Measurements from ENCODE around the gene DNAH5.
"Not testable (repeated sequence)": the region's sequence is repeated elsewhere in the genome, so short reads cannot be mapped to it uniquely, and the experiment has no call there.

Gene DNAH5

DNA sequence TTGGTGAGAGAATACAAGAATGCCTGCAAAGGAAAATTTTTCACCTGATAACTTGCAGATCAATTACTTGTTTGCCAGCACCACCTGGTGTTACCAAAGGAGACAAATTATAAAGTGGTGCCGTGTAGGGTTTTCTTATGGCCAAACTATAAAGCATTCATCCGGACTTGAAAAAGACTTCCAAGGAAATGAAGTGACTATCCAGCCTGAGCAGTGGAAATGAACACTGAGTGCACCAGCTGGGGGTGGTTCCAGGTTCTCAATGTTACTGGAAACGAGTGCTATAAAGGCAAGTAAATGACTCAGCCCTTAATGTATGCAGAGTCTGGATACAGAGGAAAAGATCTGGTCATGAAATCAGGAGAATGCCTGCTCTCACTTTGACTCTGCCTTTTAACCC lies 113.1 kb downstream of the DNAH5 start:
- DNase-seq = no peak

DNA sequence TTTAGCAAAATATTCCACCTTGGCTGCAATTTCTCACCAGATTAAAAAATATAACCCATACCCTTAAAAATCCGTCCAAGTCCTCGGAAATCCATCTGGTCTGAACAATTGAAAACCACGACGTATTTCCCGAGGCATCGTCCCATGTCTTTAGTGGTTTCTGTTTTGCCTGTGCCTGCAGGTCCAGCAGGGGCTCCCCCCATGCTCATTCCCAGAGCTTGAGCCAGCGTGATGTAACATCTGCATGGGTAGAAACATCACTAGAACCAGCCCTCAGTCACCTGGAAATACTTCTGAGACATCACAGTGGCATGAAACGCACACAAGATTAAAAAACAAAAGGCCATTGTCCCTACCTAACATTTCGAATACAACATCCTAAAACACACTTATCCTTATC lies 114.0 kb downstream of the DNAH5 start:
- DNase-seq = no peak

DNA sequence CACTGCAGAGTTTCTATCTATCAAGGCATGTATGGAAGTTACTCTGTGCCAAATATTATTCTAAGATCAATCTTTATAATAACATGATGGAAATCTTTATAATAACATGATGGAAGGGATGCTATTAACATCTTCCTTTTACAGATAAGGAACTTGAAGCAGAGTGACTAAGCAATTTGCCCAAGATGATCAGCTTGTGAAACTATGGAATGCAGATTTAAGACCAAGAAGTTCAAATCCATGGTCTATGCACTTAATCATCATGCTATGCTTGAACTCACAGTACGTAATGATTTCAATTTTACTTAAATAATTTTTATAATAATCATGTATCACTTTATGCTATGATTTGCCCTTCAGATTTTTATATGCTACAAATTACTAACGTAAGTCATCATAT lies 123.1 kb downstream of the DNAH5 start:
- DNase-seq = no peak

GRCh38 chr5:13816126-13816525 lies 128.4 kb downstream of the DNAH5 start:
- DNase-seq = no peak

DNA sequence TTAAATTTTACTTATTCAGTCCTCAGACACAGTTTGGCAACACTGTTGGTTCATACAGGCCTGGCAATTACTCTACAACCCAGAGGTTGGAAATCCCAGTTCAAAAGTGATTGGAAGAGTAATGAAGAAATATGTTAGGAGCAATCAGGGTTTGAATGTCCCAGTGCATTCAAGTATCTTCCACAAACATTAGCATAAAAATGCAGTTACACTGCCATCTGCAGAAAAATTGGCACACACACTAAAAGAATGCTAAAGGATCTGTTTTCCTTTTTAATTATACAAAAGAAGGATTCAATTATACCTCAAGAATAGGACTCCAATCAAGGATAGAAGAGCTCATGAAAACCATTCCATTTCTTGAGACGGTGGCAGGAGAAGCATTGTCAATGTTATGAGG lies 130.2 kb downstream of the DNAH5 start:
- DNase-seq = no peak

- no peak for DNase-seq
Observed at GRCh38 chr5:13809921-13810320, 134.6 kb downstream of the DNAH5 start.

DNA sequence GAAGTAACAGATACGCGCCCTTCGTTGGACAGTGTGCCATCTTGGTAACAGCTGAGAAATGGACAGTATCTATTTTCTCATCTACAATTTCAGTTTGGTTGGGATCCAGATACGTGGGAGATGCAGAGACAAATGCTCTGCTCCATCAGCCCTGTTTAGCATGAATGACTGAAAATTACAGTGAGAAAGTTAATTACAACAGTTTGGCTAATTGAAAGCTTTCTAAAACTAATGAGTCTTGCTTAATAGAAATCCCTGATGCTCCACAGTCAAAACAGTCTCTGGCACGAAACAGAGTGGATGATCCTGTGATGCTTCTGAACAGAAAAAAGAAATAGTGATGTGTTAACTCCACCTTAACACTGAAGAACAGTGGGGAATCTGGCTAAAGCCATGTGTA lies 140.2 kb downstream of the DNAH5 start:
- no peak for DNase-seq

GRCh38 chr5:13798569-13798968 lies 145.9 kb downstream of the DNAH5 start:
- not testable (repeated sequence) for DNase-seq

DNA sequence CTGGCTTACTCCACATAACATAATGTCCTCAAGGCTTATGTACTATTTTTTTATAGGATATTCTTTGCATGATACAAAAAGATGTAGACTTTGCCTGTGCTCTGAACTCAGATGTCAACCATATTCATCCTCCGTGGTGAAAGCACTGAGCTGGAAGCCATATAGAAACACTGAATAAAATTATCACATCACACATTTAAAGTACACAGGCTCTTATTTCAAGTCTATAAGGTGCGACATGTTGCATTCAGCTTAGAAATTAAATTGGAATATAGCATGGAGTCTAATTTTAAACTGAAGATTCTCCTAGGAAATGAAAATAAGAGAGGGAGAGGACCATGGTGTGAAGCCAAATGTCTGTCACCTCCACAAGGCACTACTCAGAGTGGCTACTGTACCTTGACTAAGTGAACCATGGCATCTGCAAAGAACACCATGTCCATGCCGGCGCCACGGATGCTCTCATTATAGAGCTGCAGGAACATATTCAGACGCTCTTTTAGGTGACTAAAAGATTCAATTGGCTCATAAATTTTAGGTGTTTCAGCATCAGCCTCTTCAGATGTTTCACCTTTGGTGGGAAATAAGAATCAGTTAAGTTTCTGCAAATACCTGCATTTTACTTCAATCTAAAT lies 158.6 kb downstream of the DNAH5 start:
- DNase-seq = no peak

- DNase-seq = no peak
Observed at GRCh38 chr5:13783726-13784125, 160.8 kb downstream of the DNAH5 start.

DNA sequence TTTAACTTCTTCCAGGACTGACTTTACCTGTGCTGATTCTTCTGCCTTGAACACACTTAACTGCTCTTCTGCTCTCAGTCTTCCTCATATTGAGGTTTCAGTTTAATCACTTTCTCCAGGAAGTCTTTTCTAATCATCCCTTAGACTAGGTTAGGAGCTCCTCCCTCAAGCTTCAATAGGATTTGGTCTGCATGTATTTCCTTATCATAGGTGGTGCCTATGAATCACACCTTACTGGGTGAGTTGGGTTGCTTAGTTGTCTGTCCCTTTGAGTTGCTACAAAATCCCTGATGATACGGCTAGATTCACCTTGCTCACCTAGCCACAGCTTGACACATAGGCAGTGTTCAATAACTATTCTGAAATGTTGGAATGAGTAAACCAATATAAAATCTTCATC lies 164.4 kb downstream of the DNAH5 start:
- DNase-seq = no peak

- no peak for DNase-seq
Observed at GRCh38 chr5:13773649-13774048, 170.8 kb downstream of the DNAH5 start.

DNA sequence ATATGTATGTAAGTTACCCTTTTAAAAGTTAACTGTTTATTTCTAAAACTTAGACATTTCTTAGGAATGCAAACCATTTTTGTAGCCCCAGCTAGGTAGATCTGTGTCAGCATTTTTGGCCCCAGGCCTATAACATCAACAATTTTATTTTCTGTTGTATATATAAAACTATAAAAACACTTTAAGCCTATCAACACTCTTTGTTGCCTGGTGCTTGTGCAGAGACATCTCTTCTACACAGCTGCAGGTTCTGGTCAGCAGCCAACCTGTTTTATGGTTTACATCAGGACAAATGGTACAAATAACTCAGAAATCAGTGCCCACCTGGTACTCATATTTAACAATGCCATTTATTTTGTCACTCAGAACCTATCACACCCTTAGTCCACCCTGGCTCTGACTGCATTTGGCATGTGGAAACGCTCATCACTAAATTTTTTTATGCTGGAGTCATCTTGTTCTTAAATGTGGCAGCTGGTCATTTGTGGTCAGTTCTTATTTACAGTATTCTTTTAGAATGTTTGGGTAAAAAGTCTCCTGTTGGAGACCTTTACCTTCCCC lies 173.4 kb downstream of the DNAH5 start:
- DNase-seq = no peak

- no peak for DNase-seq
Observed at GRCh38 chr5:13766236-13766635, 178.3 kb downstream of the DNAH5 start.

GRCh38 chr5:13763719-13764118 lies 180.8 kb downstream of the DNAH5 start:
- DNase-seq = no peak

DNA sequence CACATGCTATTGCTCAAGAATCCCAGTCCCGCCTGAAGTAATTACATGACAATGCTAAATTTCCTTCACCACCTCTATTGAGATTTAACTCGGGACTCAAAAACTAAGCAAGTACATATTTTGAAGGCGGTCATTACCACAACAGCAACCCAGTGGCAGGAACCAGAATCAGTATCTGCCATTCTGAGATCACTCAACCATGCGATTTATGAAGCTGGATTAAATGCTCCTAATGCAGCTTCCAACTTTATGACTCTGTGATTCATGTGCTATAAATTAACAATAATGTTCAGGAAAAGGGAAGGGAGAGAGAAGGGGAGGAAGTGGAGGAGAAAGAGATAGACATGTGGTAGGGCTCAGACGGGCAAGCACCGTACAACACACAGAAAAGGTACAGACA lies 194.7 kb downstream of the DNAH5 start:
- no peak for DNase-seq

GRCh38 chr5:13746026-13746425 lies 198.5 kb downstream of the DNAH5 start:
- DNase-seq = no peak

DNA sequence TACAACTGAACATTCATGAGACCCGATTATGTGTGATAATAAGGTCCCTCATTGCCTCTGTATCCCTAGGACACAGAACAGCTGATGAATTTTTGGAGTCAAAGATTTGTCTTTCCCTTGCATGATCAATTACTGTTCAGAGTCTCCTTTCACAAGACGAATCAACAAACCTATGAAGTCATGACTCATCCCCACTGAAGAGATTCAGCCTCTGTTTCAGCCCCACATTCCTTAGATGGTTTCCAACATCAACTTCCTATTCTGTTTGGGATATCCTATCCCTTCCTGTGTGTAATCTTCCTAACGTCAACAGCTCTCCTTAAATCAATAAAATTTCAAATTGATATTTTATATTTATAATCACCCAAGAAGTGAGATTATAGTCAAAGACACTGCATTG lies 199.0 kb downstream of the DNAH5 start:
- no peak for DNase-seq

- no peak for DNase-seq
Observed at GRCh38 chr5:13740471-13740870, 204.0 kb downstream of the DNAH5 start.

GRCh38 chr5:13739479-13739878 lies 205.0 kb downstream of the DNAH5 start:
- no peak for DNase-seq

- no peak for DNase-seq
Observed at GRCh38 chr5:13735691-13736090, 208.8 kb downstream of the DNAH5 start.

DNA sequence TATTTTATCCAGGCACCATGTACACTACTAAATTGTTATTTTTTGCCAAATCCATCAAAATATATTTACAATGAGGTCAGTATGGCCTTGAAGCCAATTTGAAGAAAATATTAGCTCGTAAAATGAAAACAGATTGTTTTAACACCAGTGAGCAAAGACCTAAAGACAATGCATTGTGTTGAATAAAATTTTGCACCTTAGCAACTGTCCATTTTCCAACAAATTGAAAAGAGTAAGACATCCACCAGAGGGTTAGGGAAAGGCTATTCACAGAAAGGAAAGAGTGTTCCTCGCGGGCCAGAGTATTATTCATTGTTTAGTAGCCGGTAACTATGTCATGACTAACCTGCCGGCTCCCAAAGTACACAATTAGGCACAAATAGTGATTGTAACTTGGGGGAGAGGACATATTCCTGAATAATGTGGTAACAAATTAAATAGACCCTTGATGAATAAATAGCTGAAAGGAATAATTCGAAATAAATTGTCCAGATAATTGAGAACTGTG lies 213.3 kb downstream of the DNAH5 start:
- DNase-seq = no peak

GRCh38 chr5:13708906-13709305 lies 235.6 kb downstream of the DNAH5 start:
- DNase-seq = no peak

- no peak for DNase-seq
Observed at GRCh38 chr5:13708432-13708831, 236.1 kb downstream of the DNAH5 start.

- no peak for DNase-seq
Observed at GRCh38 chr5:13704396-13704795, 240.1 kb downstream of the DNAH5 start.

Data from stimulated activated CD4-positive, alpha-beta T cell treated with anti-CD3 and anti-CD28 coated beads, Interleukin-4, amount 100 ng/mL, for 4 hours (primary cell).